Measurements from ENCODE around the gene CDCA5.

Gene CDCA5, protein sequence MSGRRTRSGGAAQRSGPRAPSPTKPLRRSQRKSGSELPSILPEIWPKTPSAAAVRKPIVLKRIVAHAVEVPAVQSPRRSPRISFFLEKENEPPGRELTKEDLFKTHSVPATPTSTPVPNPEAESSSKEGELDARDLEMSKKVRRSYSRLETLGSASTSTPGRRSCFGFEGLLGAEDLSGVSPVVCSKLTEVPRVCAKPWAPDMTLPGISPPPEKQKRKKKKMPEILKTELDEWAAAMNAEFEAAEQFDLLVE

DNA sequence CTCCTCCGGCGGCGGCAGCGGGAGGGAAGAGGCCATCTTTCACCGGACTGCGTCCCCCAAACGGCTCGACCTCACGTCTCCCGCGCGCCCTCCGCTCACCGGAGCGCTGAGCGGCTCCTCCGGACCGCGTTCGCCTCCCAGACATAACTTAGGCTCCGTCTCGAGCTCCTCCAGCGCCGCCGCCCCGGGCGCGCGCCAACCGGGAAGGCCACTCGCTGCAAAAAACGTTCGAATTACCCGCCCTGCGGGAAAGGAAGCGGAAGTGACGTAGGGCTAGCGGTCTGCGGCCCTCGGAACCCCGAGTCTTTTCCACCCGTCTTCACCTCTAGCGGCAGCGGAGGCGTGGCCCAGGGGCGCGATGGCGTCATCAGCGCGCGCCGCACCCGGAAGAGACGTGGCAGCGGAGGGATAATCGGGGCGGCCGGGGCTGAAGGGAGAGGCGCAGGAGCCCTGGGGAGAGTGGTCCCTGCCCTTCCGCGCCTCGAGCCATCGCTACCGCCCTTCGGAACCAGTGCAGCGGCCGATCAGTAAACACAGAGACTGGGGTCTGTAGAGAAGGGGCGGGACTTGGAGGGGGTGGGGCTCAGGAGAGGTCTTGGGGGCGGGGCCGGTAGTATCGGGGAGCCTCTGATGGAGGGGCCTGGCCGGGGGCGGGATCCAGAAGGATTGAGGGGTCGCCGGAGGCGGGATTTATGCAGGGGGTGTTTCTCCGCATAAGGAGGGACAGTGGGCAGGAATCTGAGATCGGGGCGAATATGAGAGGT lies at the start of gene CDCA5, which contains the start of gene ZFPL1:
TSS of gene CDCA5 (minus strand) at position 207 of the 764 bp plus-strand sequence. CDS start at position 145, 62 bp downstream.
TSS of gene ZFPL1 (plus strand) at position 389 of the 764 bp plus-strand sequence. CDS start 477 bp downstream, outside the sequence.
- peak; percentile 96 for DNase-seq

DNA sequence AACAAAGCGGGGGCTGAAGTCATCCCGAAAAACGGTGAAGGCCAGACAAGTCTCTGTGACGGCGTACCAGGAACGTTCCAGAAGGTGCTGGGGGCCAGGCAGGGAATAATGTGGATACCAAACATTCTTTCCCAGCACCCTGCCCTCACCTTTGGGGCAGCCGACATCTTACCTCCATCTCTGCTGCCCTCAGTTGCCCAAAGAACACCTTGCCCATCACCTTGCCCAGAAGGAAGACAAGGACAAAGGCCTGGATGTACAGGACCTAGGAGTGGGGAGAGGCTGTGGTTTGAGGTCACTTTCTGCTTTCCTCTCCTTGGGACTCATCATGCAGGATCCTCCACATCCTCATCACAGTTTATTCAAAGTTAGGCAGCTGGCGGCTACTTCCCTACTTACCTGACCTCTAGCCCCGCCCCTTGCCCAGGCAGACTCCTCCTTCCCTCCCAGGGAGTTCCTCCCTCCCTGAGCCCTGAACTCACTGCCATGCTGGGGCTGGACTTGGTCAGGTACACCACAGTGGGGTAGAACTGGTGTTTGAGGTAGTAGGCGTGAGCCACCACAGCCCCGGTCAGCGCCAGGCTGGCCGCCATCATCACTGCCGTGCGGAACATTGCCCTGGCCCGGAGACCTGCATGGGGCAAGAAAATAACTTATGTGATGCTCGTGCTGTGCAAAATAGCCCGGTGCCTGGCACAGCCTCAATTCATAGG lies 49.3 kb upstream of the CDCA5 start:
- DNase-seq, result peak; percentile 35

DNA sequence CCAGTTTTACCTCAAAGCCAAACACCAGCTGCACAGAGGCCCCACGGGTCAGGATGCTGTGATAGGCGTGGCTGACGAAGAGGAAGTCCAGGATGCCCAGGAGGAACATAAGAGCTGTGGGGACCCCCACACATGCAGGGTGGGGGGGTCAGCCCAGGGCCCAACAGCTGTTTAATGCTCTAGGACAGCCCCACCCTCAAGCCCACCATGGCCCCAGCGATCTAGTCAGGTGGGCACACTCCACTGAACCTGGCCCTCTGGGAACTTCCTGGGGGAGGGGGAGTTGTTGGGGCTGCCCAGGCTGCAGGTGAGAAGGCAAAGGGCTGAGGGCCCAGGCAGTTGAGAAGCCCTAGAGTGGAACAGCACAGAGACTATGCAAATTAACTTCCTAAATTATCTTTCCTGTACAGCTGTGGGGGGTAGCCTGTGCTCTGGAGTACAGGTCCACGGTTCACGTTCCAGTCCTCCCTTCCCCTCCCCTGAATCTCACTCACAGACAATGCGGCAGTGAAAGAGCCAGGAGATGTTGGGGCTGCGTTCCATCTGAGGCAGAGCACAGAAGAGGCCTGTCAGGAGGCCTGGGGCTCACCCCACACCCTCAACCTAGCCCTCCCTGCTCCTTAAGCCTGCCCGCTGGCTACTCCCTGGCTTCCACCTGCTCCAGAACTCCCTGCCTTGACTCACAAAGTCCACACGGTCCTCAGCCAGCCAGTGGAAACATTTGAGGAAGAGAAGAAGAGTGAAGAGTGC lies 48.6 kb upstream of the CDCA5 start:
- no peak for DNase-seq

DNA sequence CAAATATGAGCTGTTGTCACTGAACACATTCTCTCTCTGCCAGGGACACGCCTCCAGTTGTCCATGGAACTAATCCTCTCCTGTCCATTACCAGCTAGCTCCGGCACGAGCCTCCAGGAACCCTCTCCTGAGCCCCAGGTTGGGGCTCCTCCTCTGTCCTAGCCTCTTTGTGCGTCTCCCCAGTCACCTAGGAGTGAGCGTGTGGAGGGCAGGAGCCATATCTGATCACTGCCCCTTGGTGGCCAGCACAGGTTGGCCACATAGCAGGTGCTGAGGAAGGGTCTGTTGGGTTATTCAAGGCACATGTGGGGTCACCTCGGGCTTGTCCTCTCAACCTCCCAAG lies 48.0 kb upstream of the CDCA5 start:
- no peak for DNase-seq

DNA sequence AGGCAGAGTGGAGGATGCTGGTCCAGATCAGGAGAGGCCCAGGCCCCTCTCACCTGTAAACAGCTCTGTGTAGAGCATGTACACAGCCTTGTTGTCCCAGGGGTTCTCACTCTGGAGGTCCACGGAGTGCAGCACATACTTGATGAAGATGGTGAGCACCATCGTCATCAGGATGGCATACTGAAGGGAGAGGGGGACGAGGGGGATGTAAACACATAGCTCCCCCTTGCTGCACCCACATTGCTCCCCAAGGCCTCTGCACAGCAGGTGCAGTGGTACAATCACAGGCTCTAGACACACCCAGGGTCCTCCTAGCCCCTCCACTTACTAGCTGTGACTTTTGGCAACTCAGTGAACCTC lies 47.6 kb upstream of the CDCA5 start:
- DNase-seq, result no peak

DNA sequence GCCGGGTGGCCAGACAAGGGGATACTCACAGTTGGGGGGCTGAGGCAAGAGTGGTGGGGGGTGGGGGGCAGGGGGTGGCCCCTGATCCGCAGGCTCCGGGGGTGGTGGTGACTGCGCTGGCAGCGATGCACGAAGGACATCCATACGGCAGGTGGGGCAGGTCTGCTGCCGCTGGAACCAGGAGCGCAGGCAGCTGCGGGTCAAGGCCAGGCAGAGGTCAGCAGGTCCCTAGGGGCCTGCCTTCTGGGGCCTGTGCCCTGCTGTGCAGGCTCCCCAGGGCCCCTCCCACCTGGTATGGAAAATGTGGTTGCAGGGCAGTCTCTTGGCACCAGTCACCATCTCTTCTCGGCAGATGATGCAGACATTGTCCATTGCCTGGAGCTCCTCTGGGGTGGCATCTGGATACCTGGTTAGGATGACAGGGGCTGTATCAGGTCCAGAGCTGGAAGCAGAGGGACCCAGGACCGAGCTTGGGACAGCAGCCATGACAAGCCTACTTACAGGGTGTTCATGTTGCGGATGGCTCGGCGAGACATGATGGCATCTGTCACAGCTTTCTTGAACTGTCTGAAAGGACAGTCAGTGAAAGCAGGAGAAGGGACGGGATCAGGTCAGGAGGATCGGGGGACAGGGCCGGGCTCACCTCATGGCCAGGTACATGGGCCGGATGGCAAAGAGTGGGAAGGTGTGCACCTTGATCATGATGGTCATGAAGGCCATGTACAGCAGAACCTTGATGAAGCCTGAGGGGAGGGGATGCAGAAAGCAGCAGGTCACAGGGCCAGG lies 47.0 kb upstream of the CDCA5 start:
- no peak for DNase-seq

DNA sequence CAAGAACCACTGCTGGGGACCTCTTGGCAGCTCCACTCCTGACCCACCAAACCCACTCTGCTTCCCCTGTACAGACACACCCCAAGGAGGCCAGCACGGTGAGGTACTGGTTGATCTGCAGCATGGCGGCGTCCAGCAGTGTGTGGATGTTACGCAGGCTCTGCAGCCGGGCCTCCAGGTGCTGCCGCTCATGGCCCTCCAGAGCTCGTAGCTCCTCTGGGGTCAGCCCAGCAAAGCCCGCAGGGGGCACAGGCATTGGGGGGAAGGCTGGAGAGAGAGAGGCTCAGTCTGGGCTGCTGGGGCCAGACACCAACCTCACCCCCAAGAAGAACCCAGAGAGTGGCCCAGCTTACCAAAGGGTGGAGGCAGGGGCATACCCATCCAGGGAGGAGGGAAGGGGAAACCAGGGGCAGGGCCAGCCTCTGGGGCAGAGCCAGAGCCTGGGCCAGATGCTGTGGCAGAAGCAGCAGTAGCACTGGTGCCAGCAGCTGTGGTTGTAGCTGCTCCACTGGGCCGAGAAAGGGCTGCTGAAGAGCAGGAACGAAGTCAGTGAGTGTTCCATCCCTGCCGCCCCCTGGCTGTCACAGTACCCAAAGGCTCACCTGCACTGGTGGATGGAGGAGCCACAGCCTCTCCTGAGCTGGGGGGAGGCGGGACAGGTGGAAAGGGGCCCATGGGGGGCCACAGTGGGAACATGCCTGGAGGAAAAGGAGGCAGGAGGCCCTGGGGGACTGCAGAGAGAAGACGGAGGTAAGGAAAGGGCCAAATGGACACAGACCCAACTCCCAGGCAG lies 46.0 kb upstream of the CDCA5 start:
- DNase-seq, result no peak

DNA sequence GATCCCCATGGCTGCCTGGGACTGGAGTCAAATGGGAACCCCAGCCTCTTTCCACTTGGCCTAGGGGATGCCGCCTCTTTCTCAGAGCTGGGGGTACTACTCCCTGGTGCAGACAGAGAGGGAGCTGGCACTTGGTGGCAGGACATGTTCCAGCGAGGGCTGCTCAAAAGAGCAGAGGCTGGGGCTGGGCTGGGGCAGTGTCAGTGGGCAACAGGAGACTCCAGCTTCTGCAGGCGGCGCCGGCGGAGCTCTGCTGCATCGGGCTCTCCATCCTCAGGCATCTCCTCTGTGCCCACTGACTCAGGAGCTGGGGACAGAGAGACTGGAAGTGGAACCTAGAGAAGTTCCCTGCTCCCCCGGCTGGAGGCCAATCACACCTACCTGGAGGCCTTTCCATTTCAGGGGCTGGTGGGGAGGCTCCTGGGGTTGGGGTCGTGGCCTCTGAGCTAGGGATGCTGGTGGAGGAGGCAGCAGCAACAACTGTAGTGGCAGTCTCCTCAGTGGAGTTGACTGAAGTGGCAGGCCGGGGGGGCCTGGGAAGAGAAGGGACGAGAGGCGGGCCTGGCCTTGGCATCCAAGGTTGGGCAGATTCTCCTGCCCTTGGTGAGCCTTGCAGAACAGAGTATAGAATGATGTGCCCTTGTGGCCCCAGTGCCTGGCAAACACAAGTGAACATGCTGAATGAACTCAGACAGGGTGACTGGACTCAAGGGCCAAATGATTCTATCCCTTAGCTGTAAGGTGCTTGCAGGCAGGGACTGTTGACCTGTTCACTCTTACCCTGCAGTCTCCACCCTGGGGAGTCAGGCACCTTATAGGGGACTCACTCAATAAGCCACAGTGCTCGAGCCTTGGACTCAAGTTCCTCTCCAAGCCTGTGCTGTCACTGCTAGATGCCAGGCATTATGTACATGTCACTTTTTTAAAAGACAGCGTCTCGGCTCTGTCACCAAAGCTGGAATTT lies 44.6 kb upstream of the CDCA5 start:
- DNase-seq, result no peak

DNA sequence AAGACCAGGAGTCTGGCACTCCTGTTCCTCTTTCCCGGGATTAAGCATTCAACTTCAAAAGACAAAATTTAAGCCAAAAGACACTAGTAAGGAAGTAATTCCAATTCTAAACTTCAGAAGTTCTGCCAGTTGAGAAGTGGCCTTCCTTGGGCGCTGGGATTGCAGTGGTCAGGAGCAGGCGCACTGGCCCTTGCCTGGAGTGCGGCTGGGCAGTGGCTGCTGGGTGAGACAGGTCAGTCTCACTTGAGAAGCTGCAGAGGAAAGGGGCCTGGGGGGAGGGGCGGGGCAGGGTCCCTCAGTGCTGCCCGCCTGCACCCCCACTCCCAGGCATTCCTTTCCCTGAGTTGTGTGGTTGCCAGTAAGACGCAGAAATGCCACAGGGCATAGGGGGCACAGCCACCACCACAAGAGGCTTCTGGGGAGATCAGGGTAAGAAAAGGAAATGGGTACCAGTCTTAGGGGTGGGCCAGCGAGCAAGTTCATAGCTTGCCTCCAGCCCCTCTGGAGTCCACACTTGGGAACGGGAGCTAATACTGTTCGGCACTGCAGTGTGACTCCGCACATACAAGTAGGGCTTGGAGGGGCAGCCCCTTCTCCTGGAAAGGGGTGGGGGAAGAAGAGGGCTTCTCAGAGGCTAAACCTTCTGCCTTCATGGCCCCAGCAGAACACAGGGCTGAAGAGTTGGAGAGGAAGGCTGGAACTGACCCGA lies 43.8 kb upstream of the CDCA5 start:
- DNase-seq, result no peak

DNA sequence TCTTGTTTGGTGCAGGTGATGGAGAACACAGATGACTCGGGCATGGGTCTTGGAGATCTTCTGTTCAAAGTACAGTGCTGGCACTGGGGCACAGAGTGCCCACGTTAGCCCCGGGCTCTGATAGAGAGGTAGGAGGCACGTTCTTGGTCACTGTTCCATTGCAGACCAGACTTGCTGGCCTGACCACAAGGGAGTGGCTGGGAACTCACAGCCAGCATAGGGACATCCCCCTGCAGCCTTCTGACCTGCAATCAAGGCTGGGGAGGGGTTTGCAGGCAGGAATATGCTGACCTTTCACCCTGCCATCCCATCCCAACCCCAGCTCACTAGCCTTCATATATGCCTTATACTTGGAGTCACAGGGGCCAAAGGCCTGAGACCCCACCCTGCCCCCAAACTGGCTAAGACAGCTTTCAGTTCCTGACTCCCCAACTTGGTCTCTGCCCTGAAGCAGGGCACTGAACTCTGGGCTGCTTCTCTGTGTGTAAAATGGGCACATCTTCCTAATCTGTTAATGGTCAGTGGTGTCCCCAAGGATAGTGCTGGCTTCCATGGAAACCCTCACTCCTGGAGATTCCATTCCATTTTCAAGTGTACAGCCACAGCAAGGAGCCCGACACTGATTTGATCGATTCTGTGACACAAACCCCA lies 42.9 kb upstream of the CDCA5 start:
- no peak for DNase-seq

DNA sequence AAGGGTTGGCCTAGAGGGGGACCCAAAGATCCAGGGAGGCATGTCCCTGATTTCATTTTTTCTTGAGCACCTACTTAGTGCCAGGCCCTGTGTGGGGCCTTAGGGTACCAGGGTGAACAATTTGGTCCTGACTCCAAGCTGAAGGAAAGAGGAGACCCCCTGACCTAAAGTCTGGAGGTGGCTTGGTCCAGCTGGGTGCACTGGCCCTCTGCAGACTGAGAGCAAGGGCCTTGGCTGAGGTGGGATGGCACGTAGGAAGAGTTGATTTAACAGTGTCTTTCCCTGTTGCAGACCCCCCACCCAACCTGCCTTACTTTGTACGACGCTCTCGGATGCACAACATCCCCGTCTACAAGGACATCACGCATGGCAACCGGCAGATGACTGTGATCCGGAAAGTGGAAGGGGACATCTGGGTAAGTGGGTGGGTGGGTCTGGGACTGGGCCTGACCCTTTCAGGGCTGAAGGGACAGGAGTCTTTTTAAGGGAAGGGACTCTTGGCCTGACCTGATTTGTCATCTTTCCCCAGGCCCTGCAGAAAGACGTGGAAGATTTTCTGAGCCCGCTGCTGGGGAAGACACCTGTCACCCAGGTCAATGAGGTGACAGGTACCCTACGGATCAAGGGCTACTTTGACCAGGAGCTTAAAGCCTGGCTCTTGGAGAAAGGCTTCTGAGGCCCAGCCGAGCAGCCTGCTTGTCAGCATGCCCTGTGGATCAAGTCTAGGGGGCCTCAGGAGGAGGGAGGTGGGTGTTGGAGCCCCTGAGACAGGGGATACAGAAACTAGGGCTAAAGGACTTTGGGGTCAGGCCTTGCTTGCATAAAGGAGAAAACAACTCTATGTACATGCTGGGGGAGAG lies 41.6 kb upstream of the CDCA5 start:
- DNase-seq, result no peak

DNA sequence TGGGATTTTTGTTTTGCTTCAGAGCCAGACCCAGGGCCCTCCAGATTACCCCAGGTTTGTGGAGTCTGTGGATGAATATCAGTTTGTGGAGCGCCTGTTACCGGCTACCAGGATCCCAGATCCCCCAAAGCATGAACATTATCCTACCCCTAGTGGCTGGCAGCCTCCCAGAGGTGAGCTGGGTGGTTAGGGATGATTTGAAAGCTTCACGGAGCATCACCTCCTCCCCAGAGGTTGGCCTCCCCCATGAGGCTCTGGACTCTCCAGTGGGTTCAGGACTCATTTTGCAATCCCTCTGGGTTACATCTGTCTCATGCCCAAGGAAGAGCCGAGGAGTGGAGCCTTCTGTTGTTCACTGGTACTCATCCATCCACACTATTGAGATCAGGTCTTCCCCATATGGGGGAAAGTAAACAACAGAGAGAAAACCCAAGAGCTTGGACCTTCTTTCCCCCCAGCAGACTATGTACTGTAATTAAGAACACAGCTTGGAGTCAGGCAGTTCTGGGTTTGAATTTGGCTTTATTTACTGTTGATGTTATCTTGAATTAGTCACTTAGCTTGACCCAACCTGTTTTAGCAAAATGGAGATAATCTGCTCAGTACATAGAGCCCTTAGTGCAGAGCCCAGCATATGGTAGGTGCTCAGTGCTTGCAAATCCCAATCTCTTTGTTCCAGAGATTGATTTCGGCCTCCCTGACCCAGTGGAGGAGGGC lies 40.8 kb upstream of the CDCA5 start:
- no peak for DNase-seq

DNA sequence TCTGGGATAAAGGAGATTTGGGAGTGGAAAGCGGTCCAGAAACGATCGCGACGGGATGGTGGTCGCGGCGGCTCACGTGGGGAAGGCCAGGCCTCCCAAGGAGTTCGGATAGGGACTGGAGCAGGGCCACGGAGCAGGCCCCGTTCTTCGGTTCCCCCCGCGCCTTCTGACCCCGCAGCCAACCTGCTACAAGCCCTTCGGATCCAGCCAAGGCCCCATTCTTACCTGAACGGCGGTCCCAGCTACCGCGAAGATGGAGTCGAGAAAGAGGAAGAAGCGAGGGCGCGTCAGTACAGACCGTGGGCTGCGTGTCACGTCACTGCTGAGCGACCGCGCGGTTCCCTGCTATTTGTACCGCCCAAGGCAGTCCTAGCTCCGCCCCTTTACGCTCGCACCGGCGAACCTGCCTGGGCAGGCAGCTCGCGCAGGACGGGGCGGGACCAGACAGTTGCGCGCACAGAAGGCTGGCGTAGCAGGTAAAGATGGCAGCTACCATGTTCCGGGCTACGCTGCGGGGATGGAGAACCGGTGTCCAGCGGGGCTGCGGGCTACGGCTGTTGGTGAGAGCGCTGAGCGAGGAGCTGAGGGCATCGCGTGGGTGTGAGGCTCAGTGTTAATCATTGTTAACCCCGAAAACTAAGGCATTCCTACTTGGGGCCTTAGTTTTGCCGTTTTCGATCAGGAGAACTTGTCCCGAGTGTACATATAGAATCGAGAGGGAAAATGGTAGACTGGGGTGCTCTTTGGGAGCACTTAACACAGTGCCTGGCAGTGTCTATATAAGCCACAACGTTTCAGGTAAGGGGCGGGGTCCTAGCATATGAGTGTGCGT lies 38.2 kb upstream of the CDCA5 start, which contains the start of the genes FAU and MRPL49:
TSS of gene FAU (minus strand) at position 270 of the 832 bp plus-strand sequence. CDS start 321 bp downstream, outside the sequence.
TSS of gene MRPL49 (plus strand) at position 457 of the 832 bp plus-strand sequence. CDS start at position 483, 26 bp downstream.
- peak; percentile 98 for DNase-seq

DNA sequence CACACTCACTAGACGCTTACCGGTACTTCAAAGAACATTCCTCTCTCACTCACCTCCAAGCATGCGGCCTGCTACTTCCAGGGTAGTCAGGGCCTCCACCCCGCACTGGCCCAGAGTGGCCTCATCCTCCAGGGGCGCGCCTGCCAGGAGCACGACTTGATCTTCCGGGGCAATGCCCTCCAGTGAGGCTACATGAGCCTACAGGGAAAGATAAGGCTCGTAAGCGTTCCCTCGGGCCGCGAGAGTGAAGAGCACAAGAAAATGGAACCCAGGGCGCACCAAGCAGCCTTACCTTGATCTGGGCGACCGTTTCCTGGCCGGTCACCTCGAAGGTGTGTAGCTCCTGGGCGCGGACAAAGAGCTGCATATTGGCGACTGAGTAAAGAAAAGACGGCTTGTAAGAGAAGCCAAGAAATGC lies 37.6 kb upstream of the CDCA5 start:
- DNase-seq, result no peak

DNA sequence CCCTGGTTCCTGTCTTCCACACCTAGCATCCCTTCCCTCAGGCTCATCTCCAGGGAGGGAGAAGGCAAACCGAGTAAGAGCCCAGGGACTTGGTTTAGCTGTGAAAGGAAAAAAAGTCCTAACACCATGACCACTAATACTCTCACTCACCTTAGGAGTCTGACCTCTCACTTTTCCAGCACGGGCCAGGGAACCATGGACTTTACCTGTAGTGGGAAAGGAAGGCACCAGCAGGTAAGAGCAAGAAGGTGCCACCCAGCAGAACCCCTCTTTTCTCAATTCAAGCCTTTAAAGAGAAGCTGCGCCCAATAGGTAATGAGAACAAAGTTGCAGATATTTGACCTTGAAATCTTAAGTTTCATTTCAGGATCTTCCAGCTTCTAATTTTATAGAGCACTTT lies 37.0 kb upstream of the CDCA5 start:
- DNase-seq, result no peak

DNA sequence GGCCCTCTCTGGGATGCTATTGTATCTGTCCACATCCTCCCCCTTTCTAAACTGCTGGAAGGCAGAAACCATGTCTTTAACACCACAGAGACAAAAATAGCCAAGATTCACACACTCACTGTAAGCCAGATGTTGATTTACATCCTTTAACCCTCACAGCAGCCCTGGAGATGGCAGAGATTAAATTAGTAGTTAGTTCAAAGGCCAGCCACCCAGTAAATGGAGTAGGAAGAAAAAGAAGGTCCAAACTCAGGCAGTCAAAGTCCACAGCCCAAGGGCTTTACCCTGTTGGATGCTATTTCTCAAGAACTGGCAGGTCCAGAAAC lies 35.8 kb upstream of the CDCA5 start:
- no peak for DNase-seq

Data from NCI-H526 treated with DMSO at 0.1 percent for 48 hours (cell line).